Measurements from ENCODE around the gene BAK1. TPM values are rescaled to one million over a fixed set of nuclear protein-coding genes. Genes with fewer than 3 reads are reported as not detected.
A peak's percentile ranks its signal among the peaks of the same experiment; 100 is the strongest.

Gene BAK1
- total RNA-seq, 1 donor from 2014 or later: 27.3 TPM

DNA sequence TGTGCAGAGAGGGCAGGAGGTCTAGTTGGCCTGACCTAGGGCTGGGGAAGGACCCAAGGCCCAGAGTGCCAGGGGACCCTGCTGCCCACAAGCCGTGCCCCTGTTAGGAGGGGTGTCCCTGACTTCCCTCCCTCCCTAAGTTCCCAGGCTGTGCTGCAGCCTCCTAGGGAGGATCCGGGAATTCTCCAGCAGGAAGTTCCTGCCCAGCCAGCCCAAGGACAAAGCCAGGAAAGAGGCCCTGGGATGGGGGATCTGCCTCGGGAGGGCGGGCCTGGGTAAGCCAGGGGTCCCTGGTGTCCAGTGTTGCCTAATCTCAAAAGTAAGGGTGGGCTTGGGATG, 9.3 kb upstream of the BAK1 start:
- Mint-ChIP-seq H3K9me3 (no peaks in the 10 kb centered on the region), H3K27me3 (no peaks in the 10 kb centered on the region), H3K27ac (no peak overlapping the region), H3K4me1 (ENCODE audit: unreplicated experiment) (peaks cover 25% of the 10 kb centered on the region), H3K36me3 (no peaks in the 10 kb centered on the region), H3K4me3 (no peak overlapping the region)
- DNase-seq (ENCODE audit: extremely low spot score, unreplicated experiment): no peak
- TF ChIP-seq, protein P1, sequence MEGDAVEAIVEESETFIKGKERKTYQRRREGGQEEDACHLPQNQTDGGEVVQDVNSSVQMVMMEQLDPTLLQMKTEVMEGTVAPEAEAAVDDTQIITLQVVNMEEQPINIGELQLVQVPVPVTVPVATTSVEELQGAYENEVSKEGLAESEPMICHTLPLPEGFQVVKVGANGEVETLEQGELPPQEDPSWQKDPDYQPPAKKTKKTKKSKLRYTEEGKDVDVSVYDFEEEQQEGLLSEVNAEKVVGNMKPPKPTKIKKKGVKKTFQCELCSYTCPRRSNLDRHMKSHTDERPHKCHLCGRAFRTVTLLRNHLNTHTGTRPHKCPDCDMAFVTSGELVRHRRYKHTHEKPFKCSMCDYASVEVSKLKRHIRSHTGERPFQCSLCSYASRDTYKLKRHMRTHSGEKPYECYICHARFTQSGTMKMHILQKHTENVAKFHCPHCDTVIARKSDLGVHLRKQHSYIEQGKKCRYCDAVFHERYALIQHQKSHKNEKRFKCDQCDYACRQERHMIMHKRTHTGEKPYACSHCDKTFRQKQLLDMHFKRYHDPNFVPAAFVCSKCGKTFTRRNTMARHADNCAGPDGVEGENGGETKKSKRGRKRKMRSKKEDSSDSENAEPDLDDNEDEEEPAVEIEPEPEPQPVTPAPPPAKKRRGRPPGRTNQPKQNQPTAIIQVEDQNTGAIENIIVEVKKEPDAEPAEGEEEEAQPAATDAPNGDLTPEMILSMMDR (conservative IDR thresholded peaks at IDR 0.05): no peak

DNA sequence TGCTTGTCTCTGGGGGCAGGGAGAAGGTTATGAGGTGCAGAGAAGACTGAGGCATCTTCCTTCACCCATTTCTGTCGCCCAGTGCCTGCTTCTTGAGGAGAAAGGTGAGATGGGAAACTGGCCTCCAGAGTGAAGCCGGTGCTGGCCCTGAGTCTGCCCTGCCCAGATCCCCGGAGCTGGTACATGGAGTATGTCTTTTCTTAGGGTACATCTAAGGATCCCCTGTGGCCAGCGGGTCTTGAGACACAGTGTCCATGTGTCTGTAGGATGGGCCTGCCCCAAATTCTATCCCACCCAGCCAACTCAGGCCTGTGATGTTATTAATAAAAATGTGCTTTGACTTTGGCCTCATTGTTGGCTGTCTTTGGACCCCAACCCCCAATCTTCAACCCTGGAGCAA, 8.8 kb upstream of the BAK1 start:
- Mint-ChIP-seq H3K4me1 (ENCODE audit: unreplicated experiment) (peaks cover 25% of the 10 kb centered on the region), H3K9me3 (no peaks in the 10 kb centered on the region), H3K27ac (no peak overlapping the region), H3K4me3 (no peak overlapping the region), H3K36me3 (no peaks in the 10 kb centered on the region), H3K27me3 (no peaks in the 10 kb centered on the region)
- TF ChIP-seq, protein P1 (conservative IDR thresholded peaks at IDR 0.05): no peak
- no peak for DNase-seq (ENCODE audit: extremely low spot score, unreplicated experiment)

DNA sequence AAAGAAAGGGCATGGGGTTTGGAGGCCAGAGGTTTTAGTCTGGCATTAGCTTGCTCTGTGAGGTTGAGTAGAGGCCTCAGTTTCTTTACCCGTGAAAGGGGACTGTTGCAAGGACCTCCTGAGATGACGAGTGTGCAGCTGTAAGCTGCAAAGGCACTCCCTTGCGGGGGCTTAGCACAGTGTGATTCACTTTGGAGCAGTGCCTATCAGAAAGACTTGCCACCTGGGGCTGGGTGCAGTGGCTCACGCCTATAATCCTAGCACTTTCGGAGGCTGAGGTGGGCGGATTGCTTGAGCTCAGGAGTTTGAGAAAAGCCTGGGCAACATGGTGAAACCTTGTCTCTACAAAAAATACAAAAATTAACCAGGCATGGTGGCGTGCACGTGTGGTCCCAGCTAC, 7.5 kb upstream of the BAK1 start:
- H3K9me3 Mint-ChIP-seq: no peaks in the 10 kb centered on the region
- no peak overlapping the region for H3K27ac Mint-ChIP-seq
- no peak for DNase-seq (ENCODE audit: extremely low spot score, unreplicated experiment)
- H3K4me3 Mint-ChIP-seq: no peak overlapping the region
- H3K27me3 Mint-ChIP-seq: no peaks in the 10 kb centered on the region
- no peaks in the 10 kb centered on the region for H3K36me3 Mint-ChIP-seq
- H3K4me1 Mint-ChIP-seq (ENCODE audit: unreplicated experiment): peaks cover 27% of the 10 kb centered on the region
- TF ChIP-seq, protein P1 (conservative IDR thresholded peaks at IDR 0.05): no peak

DNA sequence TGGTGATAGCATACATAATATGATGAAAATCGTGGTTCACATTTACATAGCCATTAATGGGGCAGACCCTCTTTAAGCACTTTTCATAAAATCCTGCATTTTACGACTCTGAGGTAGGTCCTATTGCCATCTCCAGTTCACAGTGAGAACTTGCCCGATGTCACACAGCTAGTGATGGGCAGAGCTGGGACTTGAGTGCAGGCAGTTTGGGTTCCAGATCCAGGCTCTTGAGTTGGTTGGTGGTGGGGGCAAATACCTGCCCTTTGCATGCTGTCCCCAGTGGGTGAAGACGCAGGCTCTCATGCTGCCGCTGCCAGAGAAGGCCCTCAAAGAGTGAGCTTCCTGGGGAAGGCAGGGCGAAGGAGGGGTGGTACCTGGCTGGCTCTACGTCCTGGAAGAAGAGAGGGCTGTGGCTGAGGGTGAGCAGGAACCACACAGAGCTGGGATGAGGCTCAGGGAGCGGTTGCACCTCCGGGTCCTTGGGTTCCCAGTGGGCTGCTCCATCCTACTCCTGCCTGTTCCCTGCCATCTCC, 6.1 kb upstream of the BAK1 start:
- no peaks in the 10 kb centered on the region for H3K36me3 Mint-ChIP-seq
- no peaks in the 10 kb centered on the region for H3K27me3 Mint-ChIP-seq
- DNase-seq (ENCODE audit: extremely low spot score, unreplicated experiment): no peak
- H3K27ac Mint-ChIP-seq: no peak overlapping the region
- H3K4me1 Mint-ChIP-seq (ENCODE audit: unreplicated experiment): peaks cover 23% of the 10 kb centered on the region
- H3K9me3 Mint-ChIP-seq: no peaks in the 10 kb centered on the region
- H3K4me3 Mint-ChIP-seq: peak overlapping the region; percentile 25
- TF ChIP-seq, protein P1 (conservative IDR thresholded peaks at IDR 0.05): no peak

DNA sequence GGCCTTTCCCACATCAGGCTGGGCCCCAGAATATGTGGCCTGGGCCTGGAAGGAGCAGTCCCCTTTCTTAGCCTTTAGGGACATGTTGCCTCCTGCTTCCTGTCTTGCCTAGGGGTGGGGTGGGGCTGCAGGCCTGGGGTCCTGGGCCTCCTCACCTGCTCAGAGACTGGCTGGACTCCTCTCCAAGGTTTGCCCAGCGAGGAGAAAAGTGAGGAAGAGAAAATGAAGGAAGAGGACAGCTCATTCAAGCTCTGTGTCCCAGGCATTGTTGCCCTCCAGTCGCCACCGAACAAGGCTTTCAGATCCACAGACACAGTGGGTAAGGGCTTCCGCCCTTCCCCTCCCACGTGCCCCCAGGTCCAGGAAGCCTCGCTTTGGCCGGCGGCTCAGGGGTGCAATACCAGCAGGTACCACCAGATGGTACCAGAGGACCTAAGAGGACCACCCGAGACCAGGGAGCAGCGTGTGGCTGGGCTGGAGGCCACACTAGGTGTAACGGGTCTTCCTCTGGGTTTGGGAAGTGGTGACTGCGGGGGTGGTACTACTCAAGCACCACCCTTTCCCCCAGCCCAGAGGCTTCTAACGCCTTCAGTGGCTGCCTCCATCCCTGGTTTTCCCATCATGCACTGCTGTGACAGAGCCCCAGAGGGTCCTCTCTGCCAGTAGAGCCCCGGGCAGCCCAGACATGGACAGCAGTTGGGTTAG, 5.5 kb upstream of the BAK1 start:
- TF ChIP-seq, protein P1 (conservative IDR thresholded peaks at IDR 0.05): peak; percentile 93
- peaks cover 20% of the 10 kb centered on the region for H3K4me1 Mint-ChIP-seq (ENCODE audit: unreplicated experiment)
- no peaks in the 10 kb centered on the region for H3K9me3 Mint-ChIP-seq
- H3K27ac Mint-ChIP-seq: no peak overlapping the region
- H3K27me3 Mint-ChIP-seq: no peaks in the 10 kb centered on the region
- no peak for DNase-seq (ENCODE audit: extremely low spot score, unreplicated experiment)
- no peaks in the 10 kb centered on the region for H3K36me3 Mint-ChIP-seq
- peak overlapping the region; percentile 25 for H3K4me3 Mint-ChIP-seq
